HEK293 (cell line): ENCODE results near the gene P3H4.

Experiments
- BCL11B ChIP-seq: fragments of 450-650 bp; formaldehyde crosslinking; IDR thresholded peaks from 2 replicates; pipeline ENCODE4 v1.5.1; 2016; ENCODE audit warnings: low read depth, missing biosample characterization, missing genetic modification characterization
- ELK4 ChIP-seq: IDR thresholded peaks from 2 replicates; pipeline ENCODE4 v1.6.1; 2011; ENCODE audit warnings: mild to moderate bottlenecking, low read depth, low read length, borderline replicate concordance
- MEIS1 ChIP-seq: sonication (generic); formaldehyde crosslinking; IDR thresholded peaks from 2 replicates; pipeline ENCODE4 v1.8.1; 2022; ENCODE audit warnings: missing genetic modification reagents, mild to moderate bottlenecking, borderline replicate concordance
- PRDM1 ChIP-seq: fragments of 450-650 bp; formaldehyde crosslinking; IDR thresholded peaks from 2 replicates; pipeline ENCODE4; 2016; ENCODE audit warnings: missing biosample characterization, missing genetic modification characterization
- PRDM4 ChIP-seq: fragments of 450-650 bp; formaldehyde crosslinking; IDR thresholded peaks from 2 replicates; pipeline ENCODE4 v1.5.1; 2017; ENCODE audit warnings: missing biosample characterization, missing genetic modification characterization
- REST ChIP-seq: fragments of 450-650 bp; formaldehyde crosslinking; IDR thresholded peaks from 2 replicates; pipeline ENCODE4 v1.5.1; 2016; ENCODE audit warnings: missing biosample characterization, missing genetic modification characterization
- SCRT1 ChIP-seq: fragments of 450-650 bp; formaldehyde crosslinking; IDR thresholded peaks from 2 replicates; pipeline ENCODE4 v1.5.1; 2016; ENCODE audit warnings: missing biosample characterization, missing genetic modification characterization, borderline replicate concordance
- SETDB1 ChIP-seq: IDR thresholded peaks from one replicate; pipeline ENCODE4 v1.6.1; 2017; ENCODE audit warnings: mild to moderate bottlenecking, low read length, moderate library complexity, mixed read lengths; ENCODE audit not compliant: insufficient read length
- ZBTB21 ChIP-seq: fragments of 450-650 bp; formaldehyde crosslinking; IDR thresholded peaks from 2 replicates; pipeline ENCODE4 v1.5.1; 2017; ENCODE audit warnings: missing biosample characterization, missing genetic modification characterization
- ZBTB7A ChIP-seq: fragments of 450-650 bp; formaldehyde crosslinking; IDR thresholded peaks from 2 replicates; pipeline ENCODE4 v1.5.1; 2016; ENCODE audit warnings: low read depth, missing biosample characterization, missing genetic modification characterization
- ZNF24 ChIP-seq: fragments of 450-650 bp; formaldehyde crosslinking; IDR thresholded peaks from 2 replicates; pipeline ENCODE4 v1.5.1; 2016; ENCODE audit warnings: missing biosample characterization, missing genetic modification characterization
- ZNF302 ChIP-seq: fragments of 450-650 bp; formaldehyde crosslinking; IDR thresholded peaks from 2 replicates; pipeline ENCODE4 v1.5.1; 2016; ENCODE audit warnings: missing biosample characterization, missing genetic modification characterization, low read depth
- ZNF335 ChIP-seq: fragments of 450-650 bp; formaldehyde crosslinking; conservative IDR thresholded peaks from 2 replicates; pipeline ENCODE4 v1.5.1; 2016; ENCODE audit warnings: missing biosample characterization, missing genetic modification characterization
- ZNF341 ChIP-seq: fragments of 450-650 bp; formaldehyde crosslinking; IDR thresholded peaks from 2 replicates; pipeline ENCODE4; 2016; ENCODE audit warnings: low read depth, missing biosample characterization, missing genetic modification characterization
- ZNF362 ChIP-seq: fragments of 450-650 bp; formaldehyde crosslinking; IDR thresholded peaks from 2 replicates; pipeline ENCODE4 v1.5.1; 2016; ENCODE audit warnings: missing biosample characterization, missing genetic modification characterization
- ZNF513 ChIP-seq: fragments of 450-650 bp; IDR thresholded peaks from 2 replicates; pipeline ENCODE4 v1.5.1; 2018; ENCODE audit warnings: missing biosample characterization, missing genetic modification characterization
- ZNF544 ChIP-seq: fragments of 450-650 bp; formaldehyde crosslinking; IDR thresholded peaks from 2 replicates; pipeline ENCODE4 v1.5.0; 2017; ENCODE audit warnings: missing biosample characterization, missing genetic modification characterization
- ZNF549 ChIP-seq: fragments of 450-650 bp; IDR thresholded peaks from 2 replicates; pipeline ENCODE4 v1.5.1; 2018; ENCODE audit warnings: missing biosample characterization, missing genetic modification characterization, mild to moderate bottlenecking, inconsistent platforms, moderate library complexity
- ZNF555 ChIP-seq: fragments of 450-650 bp; formaldehyde crosslinking; conservative IDR thresholded peaks from 2 replicates; pipeline ENCODE4 v1.5.1; 2017; ENCODE audit warnings: missing biosample characterization, mild to moderate bottlenecking, missing genetic modification characterization, inconsistent platforms
- ZNF561 ChIP-seq: fragments of 450-650 bp; IDR thresholded peaks from 2 replicates; pipeline ENCODE4 v1.5.1; 2018; ENCODE audit warnings: missing biosample characterization, missing genetic modification characterization, borderline replicate concordance
- ZNF692 ChIP-seq: fragments of 450-650 bp; formaldehyde crosslinking; IDR thresholded peaks from 2 replicates; pipeline ENCODE4 v1.5.1; 2016; ENCODE audit warnings: missing biosample characterization, missing genetic modification characterization
- ZNF791 ChIP-seq: fragments of 450-650 bp; formaldehyde crosslinking; IDR thresholded peaks from 2 replicates; pipeline ENCODE4 v1.5.1; 2016; ENCODE audit warnings: missing biosample characterization, missing genetic modification characterization
- ZNF830 ChIP-seq: fragments of 450-650 bp; IDR thresholded peaks from 2 replicates; pipeline ENCODE4 v1.5.0; 2018; ENCODE audit warnings: missing biosample characterization, missing genetic modification characterization, low read depth, mild to moderate bottlenecking, moderate library complexity
- ZSCAN30 ChIP-seq: fragments of 450-650 bp; IDR thresholded peaks from 2 replicates; pipeline ENCODE4 v1.5.1; 2018; ENCODE audit warnings: missing biosample characterization, mild to moderate bottlenecking, missing genetic modification characterization, moderate library complexity
- ZSCAN5A ChIP-seq: fragments of 450-650 bp; formaldehyde crosslinking; IDR thresholded peaks from 2 replicates; pipeline ENCODE4 v1.5.1; 2016; ENCODE audit warnings: missing biosample characterization, missing genetic modification characterization

Gene P3H4

GRCh38 chr17:41794540-41794975, 17.2 kb downstream of the P3H4 start (continued):
- TF ChIP-seq ZNF302 (tag by site-specific recombination) (no peak), ZNF830 (no peak), ZNF555 (tag by site-specific recombination) (no peak), ZNF335 (0 out of 2 replicates have a peak, but pooled peaks have one; percentile 38), ZNF362 (tag by site-specific recombination) (no peak; the same call in 1 of the 2 replicates), ZBTB7A (tag by site-specific recombination) (no peak), SETDB1 (no peak), REST (tag by site-specific recombination) (no peak), ZNF692 (tag by site-specific recombination) (no peak), ZNF544 (tag by site-specific recombination) (no peak), SCRT1 (tag by site-specific recombination) (no peak), PRDM4 (tag by site-specific recombination) (no peak), ZSCAN30 (tag by site-specific recombination) (peak; percentile 19; the same call in 1 of the 2 replicates), ZSCAN5A (tag by site-specific recombination) (no peak), ZNF24 (tag by site-specific recombination) (0 out of 2 replicates have a peak, but pooled peaks have one; percentile 2), PRDM1 (tag by site-specific recombination) (peak; percentile 64), ZBTB21 (tag by site-specific recombination) (no peak), ZNF513 (tag by site-specific recombination) (0 out of 2 replicates have a peak, but pooled peaks have one; percentile 3), ZNF561 (tag by site-specific recombination) (no peak), ZNF341 (tag by site-specific recombination) (no peak), ZNF791 (tag by site-specific recombination) (no peak), ELK4 (no peak), ZNF549 (tag by site-specific recombination) (no peak), BCL11B (tag by site-specific recombination) (no peak), MEIS1 (CRISPR knock-in tag) (no peak)
